AG09309 (cell line): ENCODE data around the gene CDC27.
"Not testable (repeated sequence)": the region's sequence is repeated elsewhere in the genome, so short reads cannot be mapped to it uniquely, and the experiment has no call there.

Experiments used
- DNase-seq: peaks from one replicate; pipeline ENCODE4 v3.0.0-alpha.2; 2010; ENCODE audit warnings: low read depth
- H3K4me3 ChIP-seq: 2 replicates; pipeline ENCODE4 v1.5.1; 2011; ENCODE audit warnings: mild to moderate bottlenecking, low read depth, low read length, moderate library complexity; ENCODE audit not compliant: control insufficient read depth
- CTCF ChIP-seq: IDR thresholded peaks from 2 replicates; pipeline ENCODE4 v1.5.1; 2011; ENCODE audit warnings: mild to moderate bottlenecking, low read depth, low read length, inconsistent platforms; ENCODE audit not compliant: insufficient read depth, control insufficient read depth; ENCODE audit errors: missing control alignments

CDC27 gene

DNA sequence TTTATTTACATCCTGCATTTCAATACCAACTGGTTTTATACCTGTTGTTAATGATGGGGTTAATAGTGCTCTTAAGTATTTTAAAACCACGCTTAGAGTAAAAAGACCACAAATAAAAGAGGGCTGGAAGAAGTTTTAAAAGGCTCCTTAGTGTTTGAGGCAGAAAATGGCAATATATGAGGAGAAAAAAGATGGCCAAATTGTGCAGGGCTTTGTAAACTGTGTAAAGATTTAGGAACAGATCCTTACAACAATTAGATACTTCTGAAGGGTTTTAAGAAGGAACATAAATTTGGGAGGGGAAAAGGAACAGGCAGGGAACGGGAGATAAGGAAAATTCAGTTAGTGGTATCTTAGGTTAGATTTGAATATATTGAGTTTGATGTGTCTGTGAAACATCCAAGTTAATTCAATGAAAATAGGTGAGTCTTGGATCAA lies 12.7 kb downstream of the CDC27 start:
- DNase-seq: no peak
- TF ChIP-seq CTCF: no peak
- no peak overlapping the region for H3K4me3 ChIP-seq

GRCh38 chr17:47174823-47175222 lies 14.3 kb downstream of the CDC27 start:
- not testable (repeated sequence) for H3K4me3 ChIP-seq, DNase-seq

GRCh38 chr17:47172696-47173565 lies 16.2 kb downstream of the CDC27 start:
- H3K4me3 ChIP-seq: no peak overlapping the region
- DNase-seq: no peak
- no peak for TF ChIP-seq CTCF

DNA sequence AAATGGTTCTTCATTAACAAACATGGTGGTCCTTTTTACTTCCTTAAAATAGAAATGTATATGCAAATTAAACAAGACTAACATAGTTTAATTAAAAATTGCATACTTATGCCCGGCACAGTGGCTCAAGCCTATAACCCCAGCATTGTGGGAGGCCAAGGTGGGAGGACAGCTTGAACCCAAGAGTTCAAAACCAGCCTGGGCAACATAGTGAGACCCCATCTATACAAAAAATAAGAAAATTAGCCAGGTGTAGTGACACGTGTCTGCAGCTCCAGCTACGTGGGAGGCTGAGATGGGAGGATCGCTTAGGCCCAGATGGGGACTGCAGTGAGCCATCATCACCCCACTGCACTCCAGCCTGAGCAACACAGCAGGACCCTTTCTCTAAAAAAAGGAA lies 18.4 kb downstream of the CDC27 start:
- DNase-seq: no peak
- TF ChIP-seq CTCF: no peak
- H3K4me3 ChIP-seq: no peak overlapping the region

DNA sequence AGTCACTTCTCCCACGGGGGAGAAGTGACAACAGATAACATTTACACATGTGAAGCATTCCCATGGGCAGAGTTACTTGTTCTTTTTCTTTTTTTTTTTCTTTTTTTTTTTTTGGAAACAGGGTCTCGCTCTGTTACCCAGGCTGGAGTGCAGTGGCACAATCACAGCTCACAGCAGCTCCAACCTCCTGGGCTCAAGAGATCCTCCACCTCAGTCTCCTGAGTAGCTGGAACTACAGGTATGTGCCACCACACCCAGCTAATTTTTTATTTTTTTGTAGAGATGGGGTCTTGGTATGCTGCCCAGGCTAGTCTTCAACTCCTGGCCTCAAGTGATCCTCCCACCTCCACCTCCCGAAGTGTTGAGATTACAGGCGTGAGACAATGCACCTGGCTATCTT lies 20.2 kb downstream of the CDC27 start:
- DNase-seq, H3K4me3 ChIP-seq: not testable (repeated sequence)

GRCh38 chr17:47166854-47167253 lies 22.2 kb downstream of the CDC27 start:
- not testable (repeated sequence) for H3K4me3 ChIP-seq, DNase-seq

GRCh38 chr17:47165137-47165536 lies 24.0 kb downstream of the CDC27 start:
- no peak for TF ChIP-seq CTCF

DNA sequence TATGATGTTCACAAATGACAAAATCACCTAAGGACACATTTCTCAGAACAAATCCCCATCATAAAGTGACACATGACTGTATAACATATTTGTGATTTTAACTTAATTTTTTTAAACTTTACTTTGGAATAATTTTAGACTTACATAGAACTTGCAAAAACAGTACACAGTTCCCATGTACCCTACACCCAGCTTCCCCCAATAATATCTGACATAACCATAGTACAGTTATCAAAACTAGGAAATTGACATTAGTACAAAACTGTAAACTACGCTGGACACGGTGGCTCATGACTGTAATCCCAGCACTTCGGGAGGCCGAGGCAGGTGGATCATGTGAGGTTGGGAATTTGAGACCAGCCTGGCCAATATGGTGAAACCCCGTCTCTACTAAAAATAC lies 24.8 kb downstream of the CDC27 start:
- no peak for TF ChIP-seq CTCF
- no peak for DNase-seq
- no peak overlapping the region for H3K4me3 ChIP-seq

More at GRCh38 chr17:47165137-47165536, 24.0 kb downstream of the CDC27 start:
- H3K4me3 ChIP-seq: no peak overlapping the region
- no peak for DNase-seq
